GM19463 (cell line): Measurements from ENCODE around the gene B4GALT5.
"Not testable (repeated sequence)": the region's sequence is repeated elsewhere in the genome, so short reads cannot be mapped to it uniquely, and the experiment has no call there.

Source experiments
- ATAC-seq: cut with Tn5 transposase; IDR thresholded peaks from one replicate; pipeline ENCODE4 v1.9.1; 2021; ENCODE audit warnings: mild to moderate bottlenecking, moderate library complexity; ENCODE audit not compliant: unreplicated experiment

B4GALT5 gene

DNA sequence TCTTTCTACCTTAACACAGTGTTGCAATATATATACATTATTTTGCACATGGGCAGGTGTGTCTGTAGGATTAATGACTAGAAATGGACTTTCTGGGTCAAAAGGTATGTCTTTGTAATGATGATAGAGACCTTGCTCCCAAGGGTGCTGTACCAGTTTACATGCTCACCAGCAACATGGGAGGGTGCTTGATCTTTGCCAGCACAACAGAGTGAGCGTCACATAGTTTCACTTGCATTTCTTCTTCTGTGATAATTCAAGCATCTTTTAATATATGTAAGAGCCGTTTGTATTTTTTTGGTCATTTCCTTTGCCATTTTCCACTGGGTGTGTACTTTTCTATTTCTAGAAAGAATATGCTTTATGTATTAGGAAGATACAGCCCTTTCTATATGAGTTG, 23.6 kb upstream of the B4GALT5 start:
- ATAC-seq: no peak

DNA sequence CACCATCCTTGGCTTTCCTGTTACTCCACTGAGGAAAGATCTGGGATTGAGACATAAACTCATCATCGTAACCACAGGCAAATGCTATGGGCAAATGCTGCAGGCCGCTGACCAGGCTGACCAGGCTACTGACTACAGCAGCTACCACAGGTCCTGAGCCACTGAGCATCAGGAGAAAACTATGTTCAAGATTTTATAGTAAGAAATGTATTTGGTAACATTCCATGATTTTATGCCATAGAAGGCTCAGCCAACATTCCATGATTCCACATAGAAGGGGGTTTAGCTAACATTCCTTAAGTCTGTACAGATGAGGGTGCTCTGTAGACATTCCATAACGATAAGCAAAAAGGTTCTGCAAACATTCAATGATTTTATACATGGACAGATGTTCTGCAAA, 16.1 kb upstream of the B4GALT5 start:
- no peak for ATAC-seq

DNA sequence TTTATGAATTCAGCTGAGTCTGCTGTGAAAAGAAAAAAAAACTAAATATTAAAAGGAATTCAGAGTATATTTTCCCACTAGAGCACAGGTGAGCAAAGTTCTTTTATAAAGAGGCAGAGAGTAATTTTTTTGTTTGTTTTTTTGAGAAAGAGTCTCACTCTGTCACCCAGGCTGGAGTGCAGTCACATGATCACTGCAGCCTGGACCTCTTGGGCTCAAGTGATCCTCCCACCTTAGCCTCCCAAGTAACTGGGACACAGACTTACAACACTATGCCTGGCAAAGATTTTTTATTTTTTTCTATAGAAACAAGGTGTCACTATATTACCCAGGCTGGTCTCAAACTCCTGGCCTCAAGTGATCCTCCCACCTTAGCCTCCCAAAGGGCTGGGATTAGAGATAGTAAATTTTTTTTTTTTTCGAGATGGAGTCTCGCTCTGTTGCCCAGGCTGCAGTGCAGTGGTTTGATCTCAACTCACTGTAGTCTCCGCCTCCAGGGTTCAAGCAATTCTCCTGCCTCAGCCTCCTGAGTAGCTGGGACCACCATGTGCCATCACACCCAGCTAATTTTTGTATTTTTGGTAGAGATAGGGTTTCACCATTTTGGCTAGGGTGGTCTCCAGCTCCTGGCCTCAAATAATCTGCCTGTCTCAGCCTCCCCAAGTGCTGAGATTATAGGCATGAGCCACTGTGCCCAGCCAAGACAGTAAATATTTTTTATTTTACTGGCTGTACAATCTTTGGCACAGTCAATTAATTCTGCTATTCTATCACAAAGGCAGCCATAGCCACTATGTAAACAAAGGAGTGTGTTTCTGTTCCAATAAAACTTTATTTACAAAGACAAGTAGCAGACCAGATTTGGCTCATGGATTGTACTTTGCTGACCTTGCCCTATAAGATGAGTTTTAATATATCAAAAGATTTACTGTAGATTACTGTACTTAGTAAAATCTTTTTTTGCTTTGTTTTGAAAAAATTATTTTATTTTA, 14.5 kb upstream of the B4GALT5 start:
- no peak for ATAC-seq

DNA sequence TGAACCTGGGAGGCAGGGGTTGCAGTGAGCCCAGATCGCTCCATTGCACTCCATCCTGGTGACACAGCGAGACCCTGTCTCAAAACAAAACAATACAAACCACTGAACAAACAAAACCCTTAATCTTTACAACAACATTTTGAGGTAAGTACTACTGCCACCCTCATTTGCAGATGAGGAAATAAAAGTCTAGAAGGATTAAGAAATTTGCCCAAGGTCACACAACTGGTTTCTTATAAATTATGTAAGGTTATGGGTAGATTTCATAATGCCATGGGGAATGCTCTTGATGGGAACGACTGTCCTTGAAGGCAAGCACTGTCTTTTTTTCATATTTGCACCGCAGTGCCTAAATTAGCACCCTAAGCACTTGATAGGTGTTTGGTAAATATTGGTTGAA, 13.8 kb upstream of the B4GALT5 start:
- no peak for ATAC-seq

DNA sequence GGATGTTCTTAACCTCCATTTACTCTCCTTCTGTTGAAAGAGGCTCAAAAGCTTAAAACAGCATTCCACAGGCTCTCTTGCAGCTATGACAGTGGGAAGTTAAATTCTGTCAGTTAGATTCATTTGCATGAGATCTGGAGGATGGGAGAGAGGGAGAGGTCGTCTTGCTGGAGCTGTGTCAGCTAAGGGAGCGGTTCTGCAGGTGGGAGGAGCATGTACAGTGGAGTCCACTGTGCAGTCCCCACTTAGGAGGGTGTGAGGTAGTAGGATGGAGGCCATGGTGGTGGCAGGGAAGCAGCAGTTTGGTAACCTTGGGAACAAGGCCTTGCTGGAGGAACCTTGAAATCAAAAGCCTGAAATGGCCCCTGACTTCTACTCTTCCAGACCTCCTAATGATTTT, 12.0 kb upstream of the B4GALT5 start:
- ATAC-seq: no peak

DNA sequence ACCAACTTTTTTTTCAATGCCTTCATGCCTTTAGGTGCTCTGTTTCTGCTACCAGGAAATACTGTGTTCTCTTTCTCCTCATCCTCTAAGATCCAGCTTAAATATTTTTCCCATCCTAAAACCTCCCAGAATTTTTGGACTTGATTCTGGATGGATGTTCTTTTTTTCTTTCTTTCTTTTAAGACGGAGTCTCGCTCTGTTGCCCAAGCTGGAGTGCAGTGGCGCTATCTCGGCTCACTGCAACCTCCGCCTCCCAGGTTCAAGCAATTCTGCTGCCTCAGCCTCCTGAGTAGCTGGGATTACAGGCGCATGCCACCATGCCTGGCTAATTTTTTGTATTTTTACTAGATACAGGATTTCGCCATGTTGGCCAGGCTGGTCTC, 11.5 kb upstream of the B4GALT5 start:
- not testable (repeated sequence) for ATAC-seq

DNA sequence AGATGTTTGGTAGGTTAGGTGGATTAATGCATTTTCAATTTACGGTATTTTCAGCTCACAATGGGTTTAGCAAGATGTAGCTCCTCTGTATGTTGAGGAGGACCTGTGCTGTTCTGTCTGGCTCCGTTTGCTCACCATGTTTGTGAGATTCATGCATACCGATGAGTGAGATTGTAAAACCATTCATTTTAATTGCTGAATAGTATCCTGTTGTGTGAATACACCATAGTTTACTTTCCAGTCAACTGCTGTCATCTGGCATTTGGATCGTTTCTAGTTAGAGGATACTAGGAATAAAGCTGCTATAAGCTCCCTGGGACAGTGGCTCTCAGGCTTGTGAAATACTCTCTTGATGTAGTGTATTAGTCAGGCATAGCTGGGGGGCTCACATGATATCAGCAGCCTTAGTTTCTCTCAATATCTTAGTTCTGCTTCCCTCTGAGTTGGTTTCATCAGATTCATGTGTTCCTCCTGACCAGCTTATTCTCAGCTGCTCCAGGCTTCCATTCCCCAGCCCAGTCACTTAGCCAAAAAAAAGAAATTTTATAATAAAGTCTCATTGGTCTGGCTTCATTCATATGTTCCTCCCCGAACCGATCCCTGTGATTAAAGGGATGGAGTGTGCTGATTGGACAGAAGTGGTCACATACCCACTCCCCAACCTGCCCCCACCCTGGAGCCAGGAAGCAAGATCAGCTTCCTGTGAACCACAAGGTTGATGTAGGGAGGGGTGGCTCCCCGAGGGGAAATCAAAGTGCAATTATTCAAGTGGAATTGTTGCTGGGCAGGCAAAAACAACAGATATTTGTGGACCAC, 10.9 kb upstream of the B4GALT5 start:
- no peak for ATAC-seq

DNA sequence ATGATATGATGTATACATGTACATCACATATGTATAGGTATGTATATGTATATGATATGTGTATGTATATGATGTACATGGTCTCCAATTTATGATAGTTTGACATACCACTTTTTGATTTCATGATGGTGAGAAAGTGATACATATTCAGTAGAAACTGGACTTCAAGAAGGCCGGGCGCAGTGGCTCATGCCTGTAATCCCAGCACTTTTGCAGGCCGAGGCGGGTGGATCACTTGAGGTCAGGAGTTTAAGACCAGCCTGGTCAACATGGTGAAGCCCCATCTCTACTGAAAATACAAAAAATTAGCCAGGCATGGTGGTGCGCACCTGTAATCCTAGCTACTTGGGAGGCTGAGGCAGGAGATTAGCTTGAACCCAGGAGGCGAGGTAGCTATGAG, 10.1 kb upstream of the B4GALT5 start:
- ATAC-seq: not testable (repeated sequence)

DNA sequence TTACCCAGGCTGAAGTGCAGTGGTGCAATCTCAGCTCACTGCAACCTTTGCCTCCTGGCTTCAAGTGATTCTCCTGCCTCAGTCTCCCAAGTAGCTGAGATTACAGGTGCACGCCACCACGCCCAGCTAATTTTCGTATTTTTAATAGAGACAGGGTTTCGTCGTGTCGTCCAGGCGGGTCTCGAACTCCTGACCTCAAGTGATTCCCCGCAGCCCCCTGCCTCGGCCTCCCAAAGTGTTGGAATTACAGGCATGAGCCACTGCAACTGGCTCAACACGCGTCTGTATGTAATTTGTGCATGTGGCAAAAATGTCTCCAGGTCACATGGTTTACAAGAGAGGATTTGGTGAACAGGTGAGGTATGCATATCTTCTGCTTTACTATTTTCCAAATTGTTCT, 7.6 kb upstream of the B4GALT5 start:
- ATAC-seq: not testable (repeated sequence)

DNA sequence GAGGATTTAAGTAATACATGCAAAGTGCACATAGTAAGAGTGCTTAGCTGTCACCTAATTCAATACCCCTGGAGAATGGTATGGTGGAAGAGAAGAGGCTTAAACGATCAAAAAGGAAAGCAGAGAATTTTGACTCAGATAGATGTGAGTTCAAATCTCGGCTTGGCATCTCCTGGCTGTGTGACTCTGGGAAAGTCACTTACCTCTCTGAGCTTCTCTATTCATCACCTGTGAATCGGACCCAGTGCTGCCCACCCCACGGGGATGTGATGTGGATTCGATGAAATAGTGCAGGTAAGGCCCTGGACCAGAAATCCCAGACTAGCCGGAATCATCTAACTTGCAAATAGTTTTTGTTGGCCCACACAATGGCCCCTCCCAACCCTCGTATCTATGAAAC, 1.8 kb upstream of the B4GALT5 start:
- no peak for ATAC-seq

DNA sequence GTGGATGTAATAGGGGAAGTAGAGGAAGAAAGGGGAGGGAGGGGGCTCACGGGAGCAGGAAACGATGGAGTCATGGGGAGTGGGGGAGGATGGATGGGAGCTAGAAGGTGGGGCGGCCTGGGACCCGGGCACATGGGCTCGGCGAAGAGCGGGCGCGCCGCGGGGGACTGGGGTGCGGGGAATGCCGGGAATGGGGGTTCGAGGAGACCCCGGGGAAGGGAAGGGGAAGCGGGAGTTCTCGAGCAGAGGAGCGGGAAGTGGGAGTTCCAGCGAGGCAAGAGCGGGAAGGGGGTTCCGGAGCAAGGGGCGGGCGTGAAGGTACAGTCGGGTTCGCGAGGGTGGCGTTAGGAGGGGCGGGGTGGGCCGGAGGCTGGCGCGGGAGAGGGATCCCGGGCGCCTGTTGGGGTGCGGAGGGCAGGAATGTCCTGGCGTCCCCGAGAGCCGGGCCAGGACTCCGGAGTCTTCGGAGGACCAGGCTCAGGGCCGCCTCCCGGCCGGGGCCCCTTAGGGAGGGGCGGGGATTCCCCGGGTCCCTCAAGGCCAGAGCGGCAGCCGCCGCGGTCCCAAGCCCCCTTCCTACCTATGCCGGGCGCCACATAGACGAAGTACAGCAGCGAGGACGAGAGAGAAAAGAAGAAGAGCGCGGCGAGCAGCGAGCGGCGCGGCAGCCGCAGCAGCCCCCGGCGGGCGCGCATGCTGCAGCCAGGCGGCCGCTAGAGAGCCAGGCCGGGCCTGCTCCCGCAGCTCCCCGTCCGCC, 504 bp downstream of the B4GALT5 start:
- peak; percentile 44 for ATAC-seq

DNA sequence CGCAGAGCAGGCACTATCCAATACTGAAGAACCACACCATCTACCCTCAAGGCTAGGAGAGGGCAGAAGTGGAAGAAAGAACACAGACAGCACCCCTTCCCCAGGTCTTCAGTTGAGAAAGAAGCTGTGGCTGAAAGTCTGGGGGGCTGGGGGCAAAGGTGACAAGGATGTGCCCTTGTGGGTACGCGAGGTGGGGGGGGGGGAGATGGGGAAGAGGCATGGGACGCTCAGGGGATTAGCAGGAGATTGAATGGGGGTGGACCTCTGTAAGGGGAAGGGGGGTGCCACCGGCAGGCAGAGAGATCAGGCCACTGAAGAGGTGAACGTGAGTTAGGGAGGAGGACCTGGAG, 1.1 kb downstream of the B4GALT5 start:
- no peak for ATAC-seq

DNA sequence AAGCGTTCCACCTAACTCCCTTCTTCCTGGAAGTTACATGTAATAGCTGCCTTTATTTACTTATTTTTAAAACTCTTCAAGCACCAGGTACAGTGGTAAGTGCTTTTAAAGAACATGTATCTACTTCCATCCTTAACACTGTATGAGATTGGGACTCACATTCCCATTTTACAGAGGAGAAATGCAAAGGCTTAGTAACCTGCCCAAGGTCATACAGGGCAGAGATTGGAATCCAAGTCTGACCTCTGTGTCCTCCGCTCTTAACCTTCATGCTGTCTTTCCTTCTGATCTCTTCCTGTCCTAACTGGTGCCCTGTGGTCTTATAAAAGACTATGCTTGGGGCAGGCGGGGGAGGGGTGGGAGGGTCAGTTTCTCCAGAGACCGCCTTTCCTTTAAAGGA, 1.6 kb downstream of the B4GALT5 start:
- ATAC-seq: no peak

DNA sequence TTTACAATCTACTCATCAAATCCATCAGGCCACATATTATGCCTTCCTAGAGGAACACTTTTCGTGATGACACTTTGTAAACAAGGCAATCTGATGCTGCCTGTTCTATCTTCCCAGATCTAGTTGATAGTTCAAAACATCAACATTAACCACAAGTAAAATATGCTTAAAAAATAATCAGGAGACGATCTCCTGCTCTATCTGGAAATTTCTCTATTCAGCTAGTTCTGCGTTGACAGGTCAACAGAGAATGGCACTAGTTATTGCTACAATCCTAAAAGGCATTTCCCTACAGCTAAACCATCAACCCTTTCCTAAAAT, 2.1 kb downstream of the B4GALT5 start:
- ATAC-seq: no peak

DNA sequence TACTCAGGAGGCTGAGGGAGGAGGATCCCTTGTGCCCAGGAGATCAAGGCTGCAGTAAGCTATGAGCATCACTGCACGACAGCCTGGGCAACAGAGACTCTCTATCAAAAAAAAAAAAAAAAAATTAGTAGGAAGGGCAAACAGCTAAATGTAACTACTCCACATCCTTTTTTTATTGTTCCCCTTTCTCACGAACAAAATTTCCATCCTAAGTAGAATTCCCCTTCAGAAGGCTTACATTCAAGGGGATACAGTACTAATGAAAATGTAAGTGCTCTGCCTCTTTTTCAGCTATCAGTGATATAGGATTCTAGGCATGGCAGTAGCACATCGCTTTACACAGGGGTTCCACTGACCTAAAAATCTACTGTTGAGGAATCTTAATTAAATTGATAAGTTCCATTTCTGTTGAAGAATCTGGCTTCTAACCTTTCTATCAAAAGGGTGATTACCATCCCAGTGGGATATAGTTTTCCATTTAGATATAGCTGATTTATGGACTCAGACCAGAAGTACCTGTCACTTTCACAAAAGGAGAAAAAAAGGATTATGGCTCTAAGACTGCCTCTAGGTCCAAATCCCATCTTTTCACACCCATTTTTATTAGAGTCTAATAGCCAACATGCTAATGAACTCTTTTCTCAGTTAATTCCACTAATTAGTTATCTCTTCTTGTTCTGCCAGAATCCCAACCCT, 2.6 kb downstream of the B4GALT5 start:
- ATAC-seq: no peak

DNA sequence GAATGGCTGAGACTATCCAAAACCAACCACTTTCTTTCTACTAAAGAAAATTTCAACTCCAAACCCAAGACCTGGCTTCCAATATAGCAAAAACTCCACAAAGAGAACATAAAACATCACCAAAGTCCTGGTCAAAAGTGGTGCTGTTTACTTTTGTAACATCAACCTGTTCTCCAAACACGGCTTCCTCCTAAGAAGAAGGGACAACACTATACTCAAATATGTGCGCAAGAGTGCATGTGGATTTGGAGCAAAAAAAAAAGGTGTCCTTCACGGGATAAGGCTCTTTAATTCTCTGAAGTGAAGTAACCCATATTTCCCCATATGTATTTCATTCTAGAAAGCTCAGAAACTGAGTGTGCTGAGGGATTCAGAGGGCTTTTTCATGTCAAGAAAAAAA, 6.6 kb downstream of the B4GALT5 start:
- no peak for ATAC-seq

DNA sequence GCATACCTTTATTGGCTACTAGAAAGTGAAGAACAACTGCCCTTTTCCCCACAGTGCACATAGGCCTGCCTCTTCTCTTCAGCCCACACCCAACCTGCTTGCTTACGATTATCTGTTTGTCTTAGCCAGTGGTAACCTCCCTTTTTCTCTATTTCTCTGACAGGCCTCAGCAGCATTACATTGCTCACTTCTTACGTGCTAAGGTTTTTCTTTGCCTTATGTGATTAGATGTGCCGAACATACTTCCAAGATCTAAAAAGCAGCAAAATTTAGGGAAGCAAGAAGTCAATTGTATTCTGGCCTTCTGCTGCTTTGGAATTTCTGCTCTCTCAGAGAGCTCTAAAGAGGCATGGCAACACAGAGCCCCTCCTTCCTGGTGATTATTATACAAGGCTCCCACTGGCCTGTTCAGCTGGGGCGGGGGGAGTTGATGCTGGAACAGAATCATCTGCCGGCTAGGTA, 7.0 kb downstream of the B4GALT5 start:
- no peak for ATAC-seq

DNA sequence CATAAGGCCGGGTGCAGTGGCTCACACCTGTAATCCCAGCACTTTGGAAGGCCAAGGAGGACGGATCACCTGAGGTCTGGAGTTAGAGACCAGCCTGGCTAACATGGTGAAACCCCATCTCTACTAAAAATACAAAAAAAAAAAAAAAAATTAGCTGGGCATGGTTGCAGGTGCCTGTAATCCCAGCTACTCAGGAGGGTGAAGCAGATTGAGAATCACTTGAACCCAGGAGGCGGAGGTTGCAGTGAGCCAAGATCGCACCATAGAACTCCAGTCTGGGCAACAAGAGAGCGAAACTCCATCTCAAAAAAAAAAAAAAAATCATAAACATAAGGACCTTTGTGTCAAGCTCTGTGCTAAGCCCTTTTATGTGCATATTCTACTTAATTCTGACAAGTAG, 7.8 kb downstream of the B4GALT5 start:
- not testable (repeated sequence) for ATAC-seq

DNA sequence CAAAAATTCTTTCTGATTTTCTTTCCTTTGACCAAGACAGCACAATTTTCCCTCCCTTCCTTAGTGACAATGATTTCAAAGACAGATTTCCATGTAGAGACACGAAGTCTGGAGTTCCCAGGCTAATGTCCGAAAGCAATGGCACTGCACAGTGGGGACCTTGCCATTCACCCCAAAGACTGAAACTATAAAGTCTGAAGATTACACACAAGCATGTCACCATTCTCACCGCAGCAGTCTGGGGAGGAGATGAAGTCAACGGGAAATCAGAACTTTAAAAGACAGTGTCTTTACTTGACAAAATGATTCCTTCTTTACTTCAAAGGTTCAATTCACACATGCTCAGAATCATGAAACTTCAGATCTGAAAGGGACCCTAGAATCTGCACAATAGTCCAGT, 8.3 kb downstream of the B4GALT5 start:
- no peak for ATAC-seq

DNA sequence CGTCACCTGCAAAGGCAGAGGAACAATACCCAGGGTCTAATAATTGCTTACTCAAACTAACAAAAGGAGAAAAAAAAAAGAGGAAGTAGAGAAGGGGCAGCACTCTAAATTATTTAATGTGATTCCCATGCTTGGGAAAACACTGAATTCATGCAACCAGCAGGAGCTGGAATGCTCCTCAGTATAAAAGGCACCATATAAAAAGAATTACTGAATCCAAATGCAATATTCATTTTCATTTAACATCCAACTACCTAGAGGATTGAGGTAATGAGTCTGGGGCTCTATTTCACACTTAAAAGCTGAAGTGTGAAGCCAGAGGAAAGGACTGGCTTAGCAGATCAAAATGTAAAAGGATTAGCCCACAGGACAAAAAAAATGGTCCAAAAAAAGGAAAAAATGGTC, 8.7 kb downstream of the B4GALT5 start:
- ATAC-seq: no peak

DNA sequence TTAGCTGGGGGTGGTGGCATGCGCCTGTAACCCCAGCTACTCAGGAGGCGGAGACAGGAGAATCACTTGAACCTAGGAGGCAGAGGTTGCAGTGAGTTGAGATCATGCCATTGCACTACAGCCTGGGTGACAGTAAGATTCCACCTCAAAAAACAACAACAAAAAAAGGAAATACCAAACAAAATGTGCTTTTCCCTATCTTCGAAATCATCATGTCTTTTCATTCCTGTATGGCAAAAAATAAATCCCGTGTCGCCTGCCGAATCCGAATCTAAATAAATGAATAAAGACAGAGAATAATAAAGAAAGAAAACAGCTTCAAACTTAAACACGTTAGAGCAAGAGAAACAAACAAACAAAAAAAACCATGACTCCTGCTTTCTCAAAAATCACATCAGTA, 11.8 kb downstream of the B4GALT5 start:
- ATAC-seq: no peak
